Suprapubic skin (tissue), 4 donors: ENCODE data around the gene ENG.

ENCODE experiments used
- CTCF ChIP-seq, 2 donors: fragments of 200-600 bp in 1 of 2; fragments of 450-650 bp in 1 of 2; sonication (generic) in 1 of 2; IDR thresholded peaks; one replicate each; pipeline ENCODE4 v1.5.1; 2016 to 2019; ENCODE audit warnings: antibody characterized with exemption in 2 of 2, mild to moderate bottlenecking in 1 of 2, moderate library complexity in 1 of 2
- EP300 ChIP-seq: sonication (generic); formaldehyde crosslinking; IDR thresholded peaks from one replicate; pipeline ENCODE4 v1.6.1; 2017; ENCODE audit warnings: antibody characterized with exemption
- POLR2A ChIP-seq, 2 donors: fragments of 450-650 bp; IDR thresholded peaks; one replicate each; pipeline ENCODE4 v1.6.1; 2017; ENCODE audit warnings: antibody characterized with exemption in 2 of 2, mild to moderate bottlenecking in 2 of 2, moderate library complexity in 2 of 2
- POLR2AphosphoS5 ChIP-seq, 3 donors: sonication (generic); formaldehyde crosslinking; IDR thresholded peaks; one replicate each; pipeline ENCODE4 v1.6.1; 2017; ENCODE audit warnings: antibody characterized with exemption in 3 of 3

GRCh38 chr9:127770583-127770904 lies 83.9 kb downstream of the ENG start:
- TF ChIP-seq CTCF (IDR thresholded peaks at IDR 0.05), result no peak
- no peak for TF ChIP-seq POLR2A (IDR thresholded peaks at IDR 0.05)
- TF ChIP-seq EP300, result no peak
- TF ChIP-seq POLR2AphosphoS5 (IDR thresholded peaks at IDR 0.05), result no peak
